Skeletal muscle cell (primary cell): ENCODE measurements around the gene YAF2.

Source experiments
- DNase-seq: peaks from one replicate; pipeline ENCODE4 v3.0.0-alpha.2; 2010; ENCODE audit warnings: low read depth
- H3K4me3 ChIP-seq: 2 replicates; pipeline ENCODE4 v1.5.1; 2011; ENCODE audit warnings: low read depth, mild to moderate bottlenecking, control low read depth, low read length, moderate library complexity

YAF2 gene

DNA sequence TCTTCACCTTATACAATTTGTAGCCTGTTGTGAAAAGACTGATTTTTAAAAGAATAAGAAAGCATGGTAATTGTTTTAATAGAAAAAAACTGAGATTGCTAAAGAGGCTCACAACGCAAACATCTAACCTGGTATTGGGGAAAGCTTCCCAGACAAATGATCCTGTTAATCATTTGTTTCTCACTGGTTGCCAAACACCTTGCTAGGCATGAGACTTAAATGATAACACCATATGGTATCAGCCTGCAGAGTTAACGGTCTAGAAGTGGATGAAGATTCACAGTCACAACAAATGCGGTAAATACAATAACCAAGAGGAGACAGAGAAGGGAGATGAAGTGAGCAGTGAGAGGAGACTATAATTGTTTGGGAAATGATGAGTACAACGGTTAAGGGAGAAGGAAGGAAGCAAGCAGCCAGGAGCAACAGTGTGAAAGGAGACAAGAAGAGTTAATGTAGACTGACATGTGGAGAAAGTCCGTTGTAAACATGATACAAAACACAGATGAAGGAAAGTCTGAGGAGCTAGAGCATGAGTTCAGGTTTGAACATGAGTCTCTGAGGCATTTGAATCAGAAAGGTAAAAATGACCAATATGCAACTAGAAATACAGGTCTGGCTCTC is 113.2 kb downstream of the YAF2 start:
- DNase-seq = no peak
- H3K4me3 ChIP-seq = no peak overlapping the region

DNA sequence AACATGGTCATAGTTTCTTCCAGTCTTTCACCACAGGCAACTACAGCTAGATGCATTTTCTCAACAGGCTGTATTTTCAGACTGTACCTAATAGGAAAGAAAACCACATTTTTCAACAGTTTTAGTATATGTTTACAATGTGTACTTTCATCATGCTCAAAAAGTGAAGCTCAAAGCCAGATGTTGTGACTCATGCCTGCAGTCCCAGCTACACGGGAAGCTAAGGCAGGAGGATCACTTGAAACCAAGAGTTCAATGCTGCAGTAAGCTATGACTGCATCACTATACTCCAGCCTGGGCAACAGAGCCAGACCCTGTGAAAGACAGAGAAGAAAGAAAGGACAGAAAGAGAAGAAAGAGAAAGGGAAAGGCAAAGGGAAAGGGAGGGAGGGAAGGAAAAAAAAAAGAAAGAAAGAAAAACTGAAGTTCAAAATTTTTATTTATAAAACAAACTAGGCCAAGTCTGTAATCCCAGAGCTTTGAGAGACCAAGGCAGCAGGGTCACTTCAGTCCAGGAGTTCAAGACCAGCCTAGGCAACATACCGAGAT is 118.9 kb downstream of the YAF2 start:
- peak; percentile 70 for DNase-seq

DNA sequence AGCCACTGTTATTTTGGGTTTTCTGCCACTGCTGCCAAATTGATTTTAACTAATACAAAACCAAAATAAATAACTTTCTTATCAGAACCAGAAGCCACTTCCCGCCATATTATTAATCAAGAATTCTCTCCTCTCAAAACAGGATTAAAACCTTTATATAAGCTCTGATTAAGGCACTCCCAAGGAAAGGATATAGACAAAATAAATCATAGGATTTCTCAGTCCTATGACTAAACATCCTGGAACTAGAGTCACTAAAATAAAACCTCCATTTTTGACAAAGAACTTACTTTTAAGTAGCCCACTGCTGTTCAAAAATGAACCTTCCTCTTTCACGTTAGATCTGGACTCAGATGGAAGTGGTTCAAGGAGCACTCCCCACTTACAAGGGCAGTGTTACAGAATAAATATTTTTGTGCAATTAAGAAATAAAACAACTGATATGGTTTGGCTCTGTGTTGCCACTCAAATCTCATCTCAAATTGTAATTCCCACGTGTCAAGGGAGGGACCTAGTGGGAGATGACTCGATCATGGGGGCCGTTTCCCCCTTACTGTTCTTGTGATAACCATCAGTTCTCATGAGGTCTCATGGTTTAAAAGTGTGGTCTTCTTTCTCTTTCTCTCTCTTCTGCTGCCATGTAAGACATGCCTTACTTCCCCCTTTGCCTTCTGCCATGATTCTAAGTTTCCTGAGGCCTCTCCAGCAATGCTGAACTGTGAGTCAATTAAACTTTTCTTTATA is 119.7 kb downstream of the YAF2 start:
- no peak overlapping the region for H3K4me3 ChIP-seq
- DNase-seq = no peak

More for the DNA sequence above, 118.9 kb downstream of the YAF2 start:
- no peak overlapping the region for H3K4me3 ChIP-seq

DNA sequence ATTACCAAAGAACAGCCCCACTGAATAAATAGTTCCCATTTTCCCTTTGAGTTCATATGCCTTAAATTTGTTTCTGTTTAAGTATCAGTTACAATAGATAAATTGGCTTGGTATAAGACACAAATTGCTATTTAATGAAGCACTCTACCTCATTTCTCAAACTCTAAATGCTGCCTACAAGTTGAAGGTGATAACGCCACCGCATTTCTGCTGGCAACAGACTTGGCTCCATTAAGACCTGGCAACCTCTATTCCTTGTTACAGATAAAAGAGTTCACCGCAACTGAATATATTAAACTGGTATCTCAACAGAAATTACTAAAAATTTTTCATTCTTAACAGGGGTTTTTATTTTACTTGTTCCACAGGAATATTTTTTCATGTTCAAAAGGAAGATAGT is 129.0 kb downstream of the YAF2 start:
- no peak for DNase-seq
- no peak overlapping the region for H3K4me3 ChIP-seq
